Hepatocyte (in vitro differentiated cells): ENCODE results near the gene COL8A2. TPM values are rescaled to one million over a fixed set of nuclear protein-coding genes. Genes with fewer than 3 reads are reported as not detected.

Source experiments
- DNase-seq: peaks from one replicate; pipeline ENCODE4 v3.0.0-alpha.2; 2016; ENCODE audit warnings: low spot score
- H2AFZ ChIP-seq: fragments of 200-600 bp; sonication (generic); 2 replicates; pipeline ENCODE4 v1.6.0; 2016; ENCODE audit warnings: antibody characterized with exemption, mild to moderate bottlenecking
- H3K27ac ChIP-seq: fragments of 200-600 bp; sonication (generic); 2 replicates; pipeline ENCODE4 v1.5.1; 2016; ENCODE audit warnings: mild to moderate bottlenecking
- H3K27me3 ChIP-seq: fragments of 200-600 bp; sonication (generic); 2 replicates; pipeline ENCODE4 v1.6.1; 2016
- H3K36me3 ChIP-seq: fragments of 200-600 bp; sonication (generic); replicated peaks from 2 replicates; pipeline ENCODE4 v1.5.1; 2016; ENCODE audit warnings: low read depth; ENCODE audit not compliant: insufficient read depth
- H3K4me1 ChIP-seq: fragments of 200-600 bp; sonication (generic); 2 replicates; pipeline ENCODE4 v1.5.1; 2016; ENCODE audit warnings: mild to moderate bottlenecking, moderate library complexity; ENCODE audit not compliant: insufficient read depth
- H3K4me2 ChIP-seq: fragments of 200-600 bp; sonication (generic); 2 replicates; pipeline ENCODE4 v1.6.0; 2016
- H3K4me3 ChIP-seq: fragments of 200-600 bp; sonication (generic); 2 replicates; pipeline ENCODE4 v1.5.1; 2016; ENCODE audit warnings: mild to moderate bottlenecking
- H3K79me2 ChIP-seq: fragments of 200-600 bp; sonication (generic); 2 replicates; pipeline ENCODE4 v1.6.0; 2017; ENCODE audit warnings: mild to moderate bottlenecking
- H3K9me2 ChIP-seq: fragments of 200-600 bp; sonication (generic); replicated peaks from 2 replicates; pipeline ENCODE4 v1.6.0; 2017; ENCODE audit warnings: mild to moderate bottlenecking; ENCODE audit not compliant: insufficient read depth
- H3K9me3 ChIP-seq: fragments of 200-600 bp; sonication (generic); 2 replicates; pipeline ENCODE4 v1.5.1; 2016; ENCODE audit warnings: low read depth, mild to moderate bottlenecking
- H4K20me1 ChIP-seq: fragments of 200-600 bp; sonication (generic); 2 replicates; pipeline ENCODE4 v1.6.0; 2016; ENCODE audit warnings: mild to moderate bottlenecking; ENCODE audit not compliant: insufficient read depth, poor library complexity, severe bottlenecking
- CTCF ChIP-seq: fragments of 200-600 bp; sonication (generic); IDR thresholded peaks from 2 replicates; pipeline ENCODE4 v1.5.1; 2016; ENCODE audit warnings: antibody characterized with exemption, mild to moderate bottlenecking; ENCODE audit not compliant: poor library complexity
- EZH2 ChIP-seq: fragments of 200-600 bp; sonication (generic); IDR thresholded peaks from 2 replicates; pipeline ENCODE4 v1.6.1; 2016; ENCODE audit warnings: antibody characterized with exemption, mild to moderate bottlenecking, borderline replicate concordance
- EZH2phosphoT487 ChIP-seq: fragments of 200-600 bp; sonication (generic); IDR thresholded peaks from one replicate; pipeline ENCODE4 v1.6.1; 2018; ENCODE audit warnings: antibody characterized with exemption, mild to moderate bottlenecking, low read depth, moderate library complexity; ENCODE audit not compliant: unreplicated experiment, severe bottlenecking
- WGBS: methylation state at CpG from one replicate; pipeline ENCODE4 v1.1.6; 2016; ENCODE audit warnings: low lambda C conversion rate; ENCODE audit errors: missing lambda C conversion rate; 5-methylcytosine and 5-hydroxymethylcytosine counted together
- polyA plus RNA-seq: library from polyadenylated mRNA; unstranded; fragments of >200 nt; fragmentation: Nextera tagmentation; extraction: Ambion mirVana; gene quantifications from 2 replicates; pipeline ENCODE4 v1.2.1, GENCODE V29; 2016
- total RNA-seq: library from RNA; depleted of rRNA; stranded (reverse); fragments of >200 nt; gene quantifications from 2 replicates; pipeline ENCODE4 v1.2.3, GENCODE V29; 2014

The COL8A2 gene
- total and polyA plus RNA-seq, 2 experiments from 2014 or later: 44.8 to 59.4 TPM

GRCh38 chr1:36150296-36151133 is 25.5 kb upstream of the COL8A2 start:
- Histone ChIP-seq H3K27ac (peak overlapping the region; percentile 91), H3K4me2 (peak overlapping the region; percentile 67), H3K79me2 (peaks cover 33% of the 10 kb centered on the region), H3K9me2 (no peaks in the 10 kb centered on the region), H3K27me3 (no peaks in the 10 kb centered on the region), H3K4me1 (peaks cover 26% of the 10 kb centered on the region), H3K9me3 (no peaks in the 10 kb centered on the region), H3K4me3 (no peak overlapping the region), H3K36me3 (no peaks in the 10 kb centered on the region), H4K20me1 (no peaks in the 10 kb centered on the region), H2AFZ (peak overlapping the region; percentile 41)
- peak; percentile 97 for DNase-seq
- TF ChIP-seq EZH2phosphoT487 (no peak), CTCF (no peak), EZH2 (no peak)
- WGBS: 26% methylated on average over 12 of the region's 12 CpGs

- H3K4me3 ChIP-seq: no peak overlapping the region
- DNase-seq: no peak
These were observed 24.9 kb upstream of the COL8A2 start for GRCh38 chr1:36149973-36150295.

GRCh38 chr1:36149237-36149972 is 24.4 kb upstream of the COL8A2 start, which contains the start of gene TRAPPC3:
Gene TRAPPC3, minus strand, starts transcription at chr1:36149486. Its CDS starts 108 bp downstream, at chr1:36149378.
- H2AFZ ChIP-seq: peak within 1 kb of the TSS; percentile 2
- H3K4me1 ChIP-seq: peaks cover 16% of the 10 kb centered on the region
- DNase-seq: peak; percentile 100

More at GRCh38 chr1:36149973-36150295, 24.9 kb upstream of the COL8A2 start:
- Histone ChIP-seq H2AFZ (no peak overlapping the region), H3K4me2 (peak overlapping the region; percentile 65), H3K9me3 (no peaks in the 10 kb centered on the region), H3K36me3 (no peaks in the 10 kb centered on the region), H4K20me1 (no peaks in the 10 kb centered on the region), H3K9me2 (no peaks in the 10 kb centered on the region), H3K4me1 (peaks cover 21% of the 10 kb centered on the region), H3K27me3 (no peaks in the 10 kb centered on the region), H3K27ac (peak overlapping the region; percentile 91), H3K79me2 (peaks cover 35% of the 10 kb centered on the region)
- 63% methylated on average over 6 of the region's 6 CpGs for WGBS
- no peak for TF ChIP-seq EZH2
- TF ChIP-seq EZH2phosphoT487: no peak
- no peak for TF ChIP-seq CTCF

More at GRCh38 chr1:36149237-36149972, 24.4 kb upstream of the COL8A2 start, which contains the start of gene TRAPPC3:
- WGBS: 1% methylated on average over 61 of the region's 62 CpGs
- peak within 1 kb of the TSS; percentile 78 for H3K4me2 ChIP-seq
- TF ChIP-seq EZH2 (no peak), EZH2phosphoT487 (no peak), CTCF (peak; percentile 98)
- H3K27me3 ChIP-seq: no peaks in the 10 kb centered on the region
- peak within 1 kb of the TSS; percentile 44 for H3K4me3 ChIP-seq
- H3K79me2 ChIP-seq: peaks cover 40% of the 10 kb centered on the region
- H4K20me1 ChIP-seq: no peaks in the 10 kb centered on the region
- peak within 1 kb of the TSS; percentile 91 for H3K27ac ChIP-seq
- H3K9me3 ChIP-seq: no peaks in the 10 kb centered on the region
- H3K36me3 ChIP-seq: no peaks in the 10 kb centered on the region
- no peaks in the 10 kb centered on the region for H3K9me2 ChIP-seq
